ENCODE measurements around the gene FCRLB.

The FCRLB gene

DNA sequence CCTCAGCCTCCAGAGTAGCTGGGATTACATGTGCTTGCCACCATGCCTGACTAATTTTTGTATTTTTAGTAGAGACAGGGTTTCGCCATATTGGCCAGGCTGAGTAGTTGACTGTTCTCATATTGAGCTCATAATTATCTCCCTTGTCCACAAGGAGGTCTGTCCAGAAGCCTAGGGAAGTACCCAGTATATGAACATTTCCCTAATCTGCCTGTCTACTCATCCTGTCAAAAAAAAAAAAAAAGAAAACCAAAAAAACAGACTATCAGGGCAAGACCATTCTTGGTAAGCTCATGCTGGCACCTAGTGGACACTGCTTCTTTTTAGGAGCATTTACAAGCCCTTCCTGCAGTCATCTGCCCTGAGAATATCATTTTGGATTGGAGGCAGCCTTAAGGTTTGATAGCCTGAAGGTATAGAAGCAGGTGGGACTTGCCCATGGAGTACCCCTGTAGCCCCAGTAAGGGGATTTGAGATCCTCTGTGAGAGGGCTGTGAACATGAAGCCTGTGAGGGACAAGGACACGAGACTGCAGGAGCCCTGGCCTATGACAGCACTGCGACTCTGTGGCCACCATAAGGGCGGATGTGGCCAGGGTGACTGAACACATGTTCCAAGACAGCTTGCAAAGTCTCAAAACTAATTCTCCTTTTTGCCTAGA is 17.4 kb downstream of the FCRLB start:
- Histone ChIP-seq H3K27me3 (ENCODE audit: control insufficient read depth in 5 of 5, insufficient read depth in 4 of 5, low read length in 5 of 5) (peaks cover 0 to 4% (median 0%) of the 10 kb centered on the region in 5 donors), H3K4me3 (ENCODE audit: low read depth in 1 of 5, low read length in 5 of 5) (no peak overlapping the region), H3K36me3 (ENCODE audit: control insufficient read depth in 5 of 5, insufficient read depth in 5 of 5, low read length in 5 of 5) (no peaks in the 10 kb centered on the region), H3K4me1 (ENCODE audit: control insufficient read depth in 5 of 5, insufficient read depth in 5 of 5, low read length in 5 of 5) (peaks cover 0 to 23% (median 3%) of the 10 kb centered on the region in 5 donors), H3K27ac (ENCODE audit: low read depth, low read length) (no peak overlapping the region), H3K9me3 (ENCODE audit: control insufficient read depth in 5 of 5, low read length in 5 of 5) (no peaks in the 10 kb centered on the region), H3K9ac (ENCODE audit: low read length in 5 of 5) (peak overlapping the region in 1 of 5 donors; percentile 55)

DNA sequence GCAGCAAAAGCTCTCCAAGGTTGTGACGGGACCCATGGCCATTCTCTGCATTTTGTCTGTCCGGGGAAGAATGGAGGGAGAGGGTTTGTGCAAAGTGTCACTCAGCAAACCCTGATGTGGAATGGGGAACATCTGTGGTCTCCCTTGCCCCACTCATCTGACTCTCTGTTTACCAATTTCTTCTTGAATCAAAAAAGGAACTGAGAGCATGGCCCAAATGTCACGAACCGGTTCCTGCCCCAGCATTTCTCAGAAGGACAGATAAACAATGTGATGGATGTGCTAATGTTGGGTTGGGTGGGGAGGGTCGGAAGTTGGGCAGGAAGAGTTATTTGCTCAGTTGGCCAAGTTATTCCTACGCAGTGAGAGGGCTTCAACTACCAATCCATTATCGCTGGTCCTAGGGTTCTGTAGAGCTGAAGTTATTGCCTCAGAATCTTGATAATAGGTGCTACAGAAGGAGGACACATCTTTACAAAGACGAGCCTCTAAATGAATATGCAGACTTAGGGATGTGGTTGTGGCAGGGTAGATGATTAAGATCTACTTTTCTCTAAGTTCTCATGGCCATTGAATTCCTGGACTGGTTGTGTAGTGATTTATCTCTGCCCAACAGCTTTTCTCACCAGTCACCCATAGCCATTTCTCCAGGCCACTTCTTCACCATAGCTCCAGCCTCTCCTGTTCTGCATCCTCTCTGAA is 18.7 kb downstream of the FCRLB start:
- Histone ChIP-seq H3K9me3 (ENCODE audit: control insufficient read depth in 5 of 5, low read length in 5 of 5) (no peaks in the 10 kb centered on the region), H3K9ac (ENCODE audit: low read length in 5 of 5) (no peak overlapping the region), H3K4me3 (ENCODE audit: low read depth in 1 of 5, low read length in 5 of 5) (no peak overlapping the region), H3K27ac (ENCODE audit: low read depth, low read length) (no peak overlapping the region), H3K27me3 (ENCODE audit: control insufficient read depth in 5 of 5, insufficient read depth in 4 of 5, low read length in 5 of 5) (peaks cover 0 to 4% (median 0%) of the 10 kb centered on the region in 5 donors), H3K36me3 (ENCODE audit: control insufficient read depth in 5 of 5, insufficient read depth in 5 of 5, low read length in 5 of 5) (no peaks in the 10 kb centered on the region), H3K4me1 (ENCODE audit: control insufficient read depth in 5 of 5, insufficient read depth in 5 of 5, low read length in 5 of 5) (peaks cover 0 to 23% (median 3%) of the 10 kb centered on the region in 5 donors)

DNA sequence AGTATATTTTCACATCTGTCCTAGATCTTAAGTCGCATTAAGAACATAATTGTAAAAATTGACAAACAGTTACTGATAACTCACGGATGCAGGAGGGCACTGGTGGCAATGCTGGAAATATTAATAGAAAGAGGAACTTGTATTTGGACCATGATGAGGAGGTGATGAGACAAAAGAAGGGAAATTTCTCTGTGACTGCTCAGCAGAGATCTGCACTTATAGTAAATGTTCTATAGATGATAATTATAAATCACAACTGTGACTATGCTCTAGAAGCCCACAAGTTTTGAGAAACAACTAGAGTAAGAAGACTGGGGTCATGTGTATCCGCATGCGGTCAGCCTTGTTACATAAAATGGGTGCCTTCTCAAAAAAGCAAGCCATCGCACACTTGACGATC is 19.6 kb downstream of the FCRLB start:
- Histone ChIP-seq H3K27ac (ENCODE audit: low read depth, low read length) (no peak overlapping the region), H3K9me3 (ENCODE audit: control insufficient read depth in 5 of 5, low read length in 5 of 5) (no peaks in the 10 kb centered on the region), H3K9ac (ENCODE audit: low read length in 5 of 5) (peak overlapping the region in 1 of 5 donors; percentile 29), H3K4me3 (ENCODE audit: low read depth in 1 of 5, low read length in 5 of 5) (no peak overlapping the region), H3K36me3 (ENCODE audit: control insufficient read depth in 5 of 5, insufficient read depth in 5 of 5, low read length in 5 of 5) (no peaks in the 10 kb centered on the region), H3K27me3 (ENCODE audit: control insufficient read depth in 5 of 5, insufficient read depth in 4 of 5, low read length in 5 of 5) (peaks cover 0 to 4% (median 0%) of the 10 kb centered on the region in 5 donors), H3K4me1 (ENCODE audit: control insufficient read depth in 5 of 5, insufficient read depth in 5 of 5, low read length in 5 of 5) (peaks cover 0 to 23% (median 3%) of the 10 kb centered on the region in 5 donors)

DNA sequence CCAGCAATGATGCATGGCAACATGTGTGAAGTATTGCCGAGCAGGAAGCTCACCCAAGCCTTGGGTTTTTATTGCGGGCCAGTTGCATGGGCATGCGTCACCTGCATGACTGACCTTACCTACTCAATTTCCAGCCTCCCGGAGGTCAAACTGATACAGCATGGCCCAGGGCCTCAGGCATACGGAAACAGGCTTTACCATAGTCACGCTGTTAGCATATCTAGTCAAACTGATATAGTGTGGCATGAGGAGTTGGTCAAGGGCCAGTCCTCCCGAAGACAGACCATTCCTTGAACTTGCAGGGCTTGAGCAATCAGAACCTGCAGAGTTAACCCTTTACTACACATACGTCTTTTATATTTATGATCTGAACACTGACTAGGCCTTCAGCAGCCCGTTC is 21.9 kb downstream of the FCRLB start:
- Histone ChIP-seq H3K27ac (ENCODE audit: low read depth, low read length) (no peak overlapping the region), H3K9ac (ENCODE audit: low read length in 5 of 5) (no peak overlapping the region), H3K36me3 (ENCODE audit: control insufficient read depth in 5 of 5, insufficient read depth in 5 of 5, low read length in 5 of 5) (no peaks in the 10 kb centered on the region), H3K4me1 (ENCODE audit: control insufficient read depth in 5 of 5, insufficient read depth in 5 of 5, low read length in 5 of 5) (peaks cover 0 to 23% (median 3%) of the 10 kb centered on the region in 5 donors), H3K4me3 (ENCODE audit: low read depth in 1 of 5, low read length in 5 of 5) (no peak overlapping the region), H3K27me3 (ENCODE audit: control insufficient read depth in 5 of 5, insufficient read depth in 4 of 5, low read length in 5 of 5) (peaks cover 0 to 2% (median 0%) of the 10 kb centered on the region in 5 donors), H3K9me3 (ENCODE audit: control insufficient read depth in 5 of 5, low read length in 5 of 5) (no peaks in the 10 kb centered on the region)

DNA sequence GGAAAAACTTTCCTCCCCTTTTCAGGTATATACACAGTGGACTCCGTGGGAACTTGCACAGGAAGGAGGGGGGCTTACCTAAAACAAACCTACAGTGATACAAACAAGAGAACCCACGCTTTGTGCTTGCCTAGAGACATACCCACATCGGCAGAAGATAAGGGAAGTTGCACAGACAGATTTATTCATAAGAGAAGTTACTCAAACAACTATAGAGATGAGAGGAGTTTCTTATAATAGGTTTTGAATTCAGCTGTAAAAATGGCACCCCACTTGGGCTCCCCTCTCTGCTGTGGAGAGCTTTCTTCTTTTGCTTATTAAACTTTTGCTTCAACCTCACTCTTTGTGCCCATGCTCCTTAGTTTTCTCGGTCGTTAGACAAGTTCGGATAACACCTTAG is 26.5 kb downstream of the FCRLB start:
- H3K9ac ChIP-seq (ENCODE audit: low read length in 5 of 5), result no peak overlapping the region

DNA sequence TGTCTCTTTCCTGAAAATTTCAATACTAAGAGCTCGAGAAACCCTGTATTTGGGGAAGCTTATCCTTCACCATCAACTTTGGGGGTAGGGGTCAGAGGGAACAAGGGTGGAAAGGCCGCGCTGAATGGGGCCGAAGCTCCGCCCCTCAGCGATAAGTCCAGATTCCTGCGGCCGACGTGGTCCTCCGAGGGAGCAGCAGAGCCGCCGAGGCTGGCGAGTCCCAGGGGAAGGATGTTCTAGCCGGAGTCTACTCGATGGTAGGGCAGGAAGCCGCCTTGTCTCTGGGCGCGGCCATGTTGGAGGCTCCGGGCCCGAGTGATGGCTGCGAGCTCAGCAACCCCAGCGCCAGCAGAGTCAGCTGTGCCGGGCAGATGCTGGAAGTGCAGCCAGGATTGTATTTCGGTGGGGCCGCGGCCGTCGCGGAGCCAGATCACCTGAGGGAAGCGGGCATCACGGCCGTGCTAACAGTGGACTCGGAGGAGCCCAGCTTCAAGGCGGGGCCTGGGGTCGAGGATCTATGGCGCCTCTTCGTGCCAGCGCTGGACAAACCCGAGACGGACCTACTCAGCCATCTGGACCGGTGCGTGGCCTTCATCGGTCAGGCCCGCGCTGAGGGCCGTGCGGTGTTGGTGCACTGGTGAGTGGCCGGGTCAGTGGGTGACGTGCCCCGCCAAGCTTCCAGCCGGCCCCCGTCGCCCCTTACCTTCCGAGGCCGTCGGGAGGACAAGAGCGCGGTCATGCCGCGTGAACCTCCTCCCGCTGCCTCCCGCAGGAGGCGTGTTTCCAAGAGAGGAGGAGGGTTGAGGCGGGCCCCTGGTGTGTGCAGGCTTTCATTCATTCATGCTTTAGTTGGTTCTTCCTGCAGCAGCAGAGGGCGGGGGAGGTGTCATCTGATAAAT is 28.4 kb downstream of the FCRLB start, which contains the start of gene DUSP12:
DUSP12 (plus strand) TSS at position 278 of the 899 bp plus-strand sequence; CDS start at position 294, 16 bp downstream.
- peaks cover 4 to 20% (median 17%) of the 10 kb centered on the region in 5 donors for H3K4me1 ChIP-seq (ENCODE audit: control insufficient read depth in 5 of 5, insufficient read depth in 5 of 5, low read length in 5 of 5)
- H3K27ac ChIP-seq (ENCODE audit: low read depth, low read length), result peak within 1 kb of the TSS; percentile 90
- H3K4me3 ChIP-seq (ENCODE audit: low read depth in 1 of 5, low read length in 5 of 5), result peak within 1 kb of the TSS; percentile 88 to 100 (median 98)
- no peaks in the 10 kb centered on the region for H3K9me3 ChIP-seq (ENCODE audit: control insufficient read depth in 5 of 5, low read length in 5 of 5)
- peak within 1 kb of the TSS; percentile 68 to 86 (median 82) for H3K9ac ChIP-seq (ENCODE audit: low read length in 5 of 5)
- H3K27me3 ChIP-seq (ENCODE audit: control insufficient read depth in 5 of 5, insufficient read depth in 4 of 5, low read length in 5 of 5), result peaks cover 0 to 2% (median 0%) of the 10 kb centered on the region in 5 donors
- peaks cover 17 to 31% (median 24%) of the 10 kb centered on the region in 5 donors for H3K36me3 ChIP-seq (ENCODE audit: control insufficient read depth in 5 of 5, insufficient read depth in 5 of 5, low read length in 5 of 5)

More for the DNA sequence above, 26.5 kb downstream of the FCRLB start:
- H3K4me1 ChIP-seq (ENCODE audit: control insufficient read depth in 5 of 5, insufficient read depth in 5 of 5, low read length in 5 of 5), result peaks cover 4 to 20% (median 17%) of the 10 kb centered on the region in 5 donors
- no peak overlapping the region for H3K4me3 ChIP-seq (ENCODE audit: low read depth in 1 of 5, low read length in 5 of 5)
- peaks cover 2 to 12% (median 10%) of the 10 kb centered on the region in 5 donors for H3K36me3 ChIP-seq (ENCODE audit: control insufficient read depth in 5 of 5, insufficient read depth in 5 of 5, low read length in 5 of 5)
- peaks cover 0 to 2% (median 0%) of the 10 kb centered on the region in 5 donors for H3K27me3 ChIP-seq (ENCODE audit: control insufficient read depth in 5 of 5, insufficient read depth in 4 of 5, low read length in 5 of 5)
- H3K27ac ChIP-seq (ENCODE audit: low read depth, low read length), result no peak overlapping the region
- H3K9me3 ChIP-seq (ENCODE audit: control insufficient read depth in 5 of 5, low read length in 5 of 5), result no peaks in the 10 kb centered on the region

DNA sequence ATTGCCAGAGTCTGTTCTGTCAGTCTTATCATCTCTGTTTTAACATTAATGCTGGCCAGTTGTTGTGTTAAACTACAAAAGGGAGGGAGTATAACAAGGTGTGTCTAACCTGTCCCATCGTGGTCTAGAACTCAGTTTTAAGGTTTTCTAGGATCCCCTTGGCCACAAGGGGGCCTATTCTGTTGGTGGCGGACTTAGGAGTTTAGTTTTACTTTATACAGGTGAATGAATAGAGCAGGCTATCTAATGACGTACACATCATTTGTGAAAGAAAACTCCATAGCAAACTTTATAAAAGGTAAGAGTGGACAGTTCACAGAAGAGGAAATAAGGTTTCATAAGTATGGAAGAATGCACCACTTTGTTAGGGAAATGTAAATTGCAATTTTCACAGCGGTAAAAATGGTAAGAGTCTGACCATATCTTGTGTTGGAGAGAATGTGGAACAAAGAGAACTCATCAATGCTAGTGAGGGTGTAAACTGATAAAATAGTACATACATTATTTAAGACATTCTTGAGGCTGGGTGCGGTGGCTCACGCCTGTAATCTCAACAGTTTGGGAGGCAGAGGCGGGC is 42.3 kb downstream of the FCRLB start:
- no peak overlapping the region for H3K9ac ChIP-seq (ENCODE audit: low read length in 5 of 5)
- no peaks in the 10 kb centered on the region for H3K9me3 ChIP-seq (ENCODE audit: control insufficient read depth in 5 of 5, low read length in 5 of 5)
- H3K4me3 ChIP-seq (ENCODE audit: low read depth in 1 of 5, low read length in 5 of 5), result no peak overlapping the region
- H3K27ac ChIP-seq (ENCODE audit: low read depth, low read length), result no peak overlapping the region
- H3K27me3 ChIP-seq (ENCODE audit: control insufficient read depth in 5 of 5, insufficient read depth in 4 of 5, low read length in 5 of 5), result no peaks in the 10 kb centered on the region
- H3K4me1 ChIP-seq (ENCODE audit: control insufficient read depth in 5 of 5, insufficient read depth in 5 of 5, low read length in 5 of 5), result peaks cover 8 to 22% (median 17%) of the 10 kb centered on the region in 5 donors
- H3K36me3 ChIP-seq (ENCODE audit: control insufficient read depth in 5 of 5, insufficient read depth in 5 of 5, low read length in 5 of 5), result peaks cover 0 to 4% (median 1%) of the 10 kb centered on the region in 5 donors

DNA sequence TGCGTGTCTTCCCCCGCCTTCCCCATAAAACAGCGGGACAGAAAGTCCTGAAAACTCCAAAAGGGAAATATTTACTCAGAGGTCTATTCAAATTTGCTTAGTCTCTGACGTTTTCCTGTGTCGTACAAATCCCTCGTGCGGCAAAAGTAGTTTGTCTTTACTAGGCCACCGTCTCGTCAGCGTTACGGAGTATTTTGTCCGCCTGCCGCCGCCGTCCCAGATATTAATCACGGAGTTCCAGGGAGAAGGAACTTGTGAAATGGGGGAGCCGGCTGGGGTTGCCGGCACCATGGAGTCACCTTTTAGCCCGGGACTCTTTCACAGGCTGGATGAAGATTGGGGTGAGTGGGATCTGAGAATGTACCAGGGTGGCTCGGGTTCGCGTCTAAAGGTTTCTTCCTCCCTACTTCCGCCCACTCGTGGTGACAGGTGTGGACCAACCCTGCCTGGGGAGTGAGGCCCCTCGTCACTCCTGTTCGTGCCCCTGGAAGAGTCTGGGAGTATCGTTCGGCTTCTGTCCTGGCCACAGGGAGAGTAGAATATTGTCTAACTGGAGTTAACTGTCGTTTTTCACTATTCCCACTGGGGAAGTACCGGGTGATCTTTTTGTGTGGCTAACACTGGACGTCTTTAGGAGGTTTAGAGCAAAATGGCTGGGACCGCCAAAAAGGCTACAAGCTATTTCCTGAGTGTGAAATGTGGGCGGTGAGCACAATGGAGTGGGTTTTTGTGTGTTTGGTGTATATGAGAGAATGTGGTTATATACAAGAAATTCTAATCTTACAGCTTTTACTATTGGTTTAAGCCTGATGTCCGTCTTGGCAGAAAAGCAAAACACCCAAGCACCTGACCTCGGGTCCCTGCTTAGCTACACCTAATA is 45.0 kb downstream of the FCRLB start, which contains the start of gene ATF6:
ATF6 (plus strand) TSS at position 219 of the 880 bp plus-strand sequence; CDS start at position 260, 41 bp downstream.
- H3K27ac ChIP-seq (ENCODE audit: low read depth, low read length), result peak within 1 kb of the TSS; percentile 93
- H3K27me3 ChIP-seq (ENCODE audit: control insufficient read depth in 5 of 5, insufficient read depth in 4 of 5, low read length in 5 of 5), result no peaks in the 10 kb centered on the region
- H3K4me1 ChIP-seq (ENCODE audit: control insufficient read depth in 5 of 5, insufficient read depth in 5 of 5, low read length in 5 of 5), result peaks cover 8 to 25% (median 24%) of the 10 kb centered on the region in 5 donors
- no peaks in the 10 kb centered on the region for H3K36me3 ChIP-seq (ENCODE audit: control insufficient read depth in 5 of 5, insufficient read depth in 5 of 5, low read length in 5 of 5)
- H3K9ac ChIP-seq (ENCODE audit: low read length in 5 of 5), result peak within 1 kb of the TSS; percentile 99 to 100 (median 99)
- no peaks in the 10 kb centered on the region for H3K9me3 ChIP-seq (ENCODE audit: control insufficient read depth in 5 of 5, low read length in 5 of 5)
- H3K4me3 ChIP-seq (ENCODE audit: low read depth in 1 of 5, low read length in 5 of 5), result peak within 1 kb of the TSS; percentile 91 to 100 (median 99)

Measured in subcutaneous abdominal adipose tissue (tissue), 5 donors.